Adrenal gland (tissue), 12 donors: Measurements from ENCODE around the gene PRKN. TPM values are rescaled to one million over a fixed set of nuclear protein-coding genes. Genes with fewer than 3 reads are reported as not detected.
"Not testable (repeated sequence)": the region's sequence is repeated elsewhere in the genome, so short reads cannot be mapped to it uniquely, and the experiment has no call there.

Experiments used
- DNase-seq, 7 donors: peaks; one replicate each; pipeline ENCODE4 v3.0.0-alpha.2; 2019 to 2020
- H3K27ac ChIP-seq, 5 donors: fragments of 200-600 bp; sonication (generic) in 4 of 5; 1 replicate in 3 of 5; 2 replicates in 2 of 5; pipeline versions ENCODE4 v1.5.1 to v1.8.0; 2016 to 2020; ENCODE audit warnings: mild to moderate bottlenecking in 1 of 5
- H3K27me3 ChIP-seq: fragments of 200-600 bp; 2 replicates; pipeline ENCODE4 v1.8.0; 2021
- H3K36me3 ChIP-seq, 2 donors: fragments of 200-600 bp; replicated peaks in 1 of 2; 1 replicate in 1 of 2; 2 replicates in 1 of 2; pipeline versions ENCODE4 v1.5.1 to v1.8.0; 2018 to 2022
- H3K4me1 ChIP-seq, 2 donors: fragments of 200-600 bp; replicated peaks in 1 of 2; 1 replicate in 1 of 2; 2 replicates in 1 of 2; pipeline versions ENCODE4 v1.5.1 to v1.8.0; 2018 to 2021
- H3K4me3 ChIP-seq, 4 donors: fragments of 200-600 bp; sonication (generic) in 3 of 4; one replicate each; pipeline ENCODE4 v1.5.1; 2016 to 2018
- H3K9me3 ChIP-seq, 3 donors: fragments of 200-600 bp; sonication (generic) in 1 of 3; replicated peaks in 1 of 3; 1 replicate in 2 of 3; 2 replicates in 1 of 3; pipeline versions ENCODE4 v1.5.1 to v1.8.0; 2016 to 2021
- CTCF ChIP-seq, 6 experiments: fragments of 450-650 bp in 4 of 6; fragments of 200-600 bp in 2 of 6; sonication (generic) in 1 of 6; IDR thresholded peaks; 1 replicate in 5 of 6; 2 replicates in 1 of 6; pipeline versions ENCODE4 v1.5.1 to v1.8.0; 2016 to 2021; ENCODE audit warnings: antibody characterized with exemption in 6 of 6, mild to moderate bottlenecking in 2 of 6, moderate library complexity in 1 of 6
- POLR2A ChIP-seq, 2 donors: fragments of 450-650 bp; IDR thresholded peaks; one replicate each; pipeline ENCODE4 v1.6.1; 2017; ENCODE audit warnings: antibody characterized with exemption in 2 of 2, mild to moderate bottlenecking in 2 of 2, moderate library complexity in 1 of 2
- WGBS, 4 donors: extraction: QIAGEN DNeasy Blood & Tissue Kit in 2 of 4; methylation state at CpG; one replicate each; pipeline versions ENCODE4 v1.1.5 to v1.1.7; 2013 to 2017; 5-methylcytosine and 5-hydroxymethylcytosine counted together
- intact Hi-C, 2 donors: fragments of 100-400 bp; cut with DNase I; formaldehyde crosslinking; loops; one replicate each; pipeline versions ENCODE4 v1.14.1 to v1.15.0; 2022 to 2023
- polyA plus RNA-seq, 3 donors: library from polyadenylated mRNA; stranded (reverse); fragments of 200-250 nt in 2 of 3; fragments of 350-450 nt in 1 of 3; fragmentation: Illumina TruSeq in 1 of 3; extraction: RNeasy Lipid Tissue Mini Kit (QIAGEN cat#74804) in 1 of 3; gene quantifications; one replicate each; pipeline ENCODE4 v1.2.3, GENCODE V29; 2013 to 2014
- total RNA-seq, 9 donors: library from RNA; depleted of rRNA in 4 of 9; stranded (reverse); fragments of >200 nt in 4 of 9; fragments of 120-200 nt in 1 of 9; fragmentation: NEBNext Ultra II Directional in 1 of 9; extraction: Animal tissue kit (Norgen Biotek cat#: 25700) in 1 of 9; gene quantifications; one replicate each; pipeline versions ENCODE4 v1.1.0 to v1.2.4, GENCODE V29; 2013 to 2023
- donor health status: healthy with polysubstance abuse.
- donor health status: Bipolar disorder and iron deficiency.
- donor health status: DM: yes; HTN: yes; CAD: no.
- donor health status: DM: no; HTN: no; CAD: no.
- donor health status: DM: no; HTN: no; CAD: no.
- donor health status: DM: yes; HTN: yes; CAD: no.

PRKN gene
- total and polyA plus RNA-seq, 12 donors: 1.9 to 159 (median 13.3) TPM

- Histone ChIP-seq H3K36me3 (no peaks in the 10 kb centered on the region), H3K27ac (no peak overlapping the region), H3K4me3 (no peak overlapping the region), H3K4me1 (no peaks in the 10 kb centered on the region), H3K9me3 (no peaks in the 10 kb centered on the region), H3K27me3 (no peaks in the 10 kb centered on the region)
- no peak for DNase-seq
- intact Hi-C loops: no loop called here
- TF ChIP-seq CTCF (IDR thresholded peaks at IDR 0.05): no peak
- TF ChIP-seq POLR2A (IDR thresholded peaks at IDR 0.05): no peak
- WGBS, 4 donors: 44 to 64% (median 56%) methylated on average over 2 of the region's 2 CpGs
Observed at GRCh38 chr6:161319231-161319630, 1408.3 kb downstream of the PRKN start.

GRCh38 chr6:161318456-161318855 is 1409.1 kb downstream of the PRKN start:
- H3K27ac ChIP-seq: no peak overlapping the region
- intact Hi-C loops: no loop called here
- 77 to 80% (median 78%) methylated on average over 6 of the region's 6 CpGs for WGBS, 4 donors
- H3K4me3 ChIP-seq: no peak overlapping the region
- DNase-seq: no peak
- no peaks in the 10 kb centered on the region for H3K9me3 ChIP-seq
- H3K27me3 ChIP-seq: no peaks in the 10 kb centered on the region
- no peaks in the 10 kb centered on the region for H3K4me1 ChIP-seq
- H3K36me3 ChIP-seq: no peaks in the 10 kb centered on the region
- no peak for TF ChIP-seq POLR2A (IDR thresholded peaks at IDR 0.05)

DNA sequence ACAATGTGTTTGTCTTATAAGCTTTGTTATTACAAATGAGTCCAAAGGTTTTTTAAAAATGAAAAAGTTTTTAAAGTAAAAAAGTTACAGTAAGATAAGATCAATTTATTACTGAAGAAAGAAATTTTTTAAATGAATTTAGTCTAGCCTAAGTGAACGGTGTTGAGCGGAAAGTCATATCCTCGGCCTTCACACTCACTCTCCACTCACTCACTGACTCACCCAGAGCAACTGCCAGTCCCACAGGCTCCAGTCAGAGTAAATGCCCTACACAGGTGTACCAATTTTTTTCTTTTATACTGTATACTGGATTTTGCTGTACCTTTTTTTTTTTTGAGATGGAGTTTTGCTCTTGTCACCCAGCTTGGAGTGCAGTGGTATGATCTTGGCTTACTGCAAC is 1411.0 kb downstream of the PRKN start:
- no peak for TF ChIP-seq CTCF (IDR thresholded peaks at IDR 0.05)
- no peak for TF ChIP-seq POLR2A (IDR thresholded peaks at IDR 0.05)
- no peaks in the 10 kb centered on the region for H3K9me3 ChIP-seq
- no peaks in the 10 kb centered on the region for H3K27me3 ChIP-seq
- no peak overlapping the region for H3K27ac ChIP-seq
- no peak overlapping the region for H3K4me3 ChIP-seq
- no peaks in the 10 kb centered on the region for H3K4me1 ChIP-seq
- WGBS, 4 donors: 66 to 90% (median 77%) methylated on average over 3 of the region's 3 CpGs
- no peak for DNase-seq
- H3K36me3 ChIP-seq: no peaks in the 10 kb centered on the region
- intact Hi-C loops: no loop called here

DNA sequence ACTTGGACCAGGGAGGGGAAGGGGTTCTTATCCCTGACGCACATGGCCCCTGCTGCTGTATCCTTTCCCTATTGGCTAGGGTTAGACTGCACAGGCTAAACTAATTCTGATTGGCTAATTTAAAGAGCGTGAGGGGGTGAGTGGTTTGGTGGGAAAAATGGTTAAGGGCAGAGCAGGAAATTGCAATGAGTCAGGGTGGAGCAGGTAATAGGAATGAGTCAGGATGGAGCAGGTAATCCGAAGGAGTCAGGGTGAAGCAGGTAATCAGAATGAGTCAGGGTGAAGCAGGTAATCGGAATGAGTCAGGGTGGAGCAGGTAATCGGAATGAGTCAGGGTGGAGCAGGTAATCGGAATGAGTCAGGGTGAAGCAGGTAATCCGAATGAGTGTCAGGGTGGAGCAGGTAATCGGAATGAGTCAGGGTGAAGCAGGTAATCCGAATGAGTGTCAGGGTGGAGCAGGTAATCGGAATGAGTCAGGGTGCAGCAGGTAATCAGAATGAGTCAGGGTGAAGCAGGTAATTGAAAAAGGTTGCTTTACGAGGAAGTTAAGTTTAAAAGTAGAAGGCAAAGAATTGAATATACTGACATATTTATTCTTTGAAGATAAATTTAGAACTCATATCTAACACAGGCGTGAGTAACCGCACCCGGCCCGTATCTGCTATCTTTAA is 1412.2 kb downstream of the PRKN start:
- H3K27me3 ChIP-seq, H3K4me3 ChIP-seq, H3K36me3 ChIP-seq, H3K4me1 ChIP-seq, DNase-seq, H3K27ac ChIP-seq, H3K9me3 ChIP-seq, intact Hi-C loops: not testable (repeated sequence)
- WGBS, 4 donors: 81 to 91% (median 86%) methylated on average over 15 of the region's 15 CpGs

DNA sequence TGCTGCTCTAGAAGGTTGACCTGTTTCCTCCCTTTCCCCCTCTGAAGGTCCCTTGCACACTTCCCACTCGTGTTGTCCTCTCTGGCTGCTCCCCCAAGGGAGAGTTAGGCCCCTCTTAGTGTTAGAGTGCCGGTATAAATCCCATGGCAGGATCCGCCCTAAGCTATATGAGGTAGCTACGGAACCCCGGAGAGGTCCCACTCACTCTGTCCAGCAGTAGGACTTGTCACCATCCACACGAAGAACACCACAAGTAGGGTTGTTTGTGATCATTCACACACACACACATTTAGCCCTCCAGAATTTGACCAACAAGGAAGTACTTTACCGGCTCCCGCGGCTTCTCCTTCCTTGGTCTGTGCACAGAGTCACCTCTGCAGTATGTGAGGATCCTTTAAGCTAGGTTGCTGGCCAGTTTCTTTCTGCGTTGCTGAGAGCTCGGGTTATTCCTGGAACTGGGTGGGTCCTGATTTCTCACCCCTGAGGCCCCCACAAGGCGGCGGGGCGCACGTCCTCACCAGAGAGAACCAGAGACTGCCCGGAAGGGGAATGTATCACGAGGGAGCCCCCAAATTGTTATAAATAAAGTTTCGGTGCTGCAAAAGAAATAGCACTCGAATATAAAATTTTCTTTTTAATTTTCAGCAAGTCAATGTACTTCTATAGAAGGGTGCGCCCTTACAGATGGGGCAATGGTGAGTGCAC is 1412.9 kb downstream of the PRKN start:
- H3K36me3 ChIP-seq, H3K4me1 ChIP-seq, H3K4me3 ChIP-seq, H3K27ac ChIP-seq, H3K9me3 ChIP-seq, H3K27me3 ChIP-seq, DNase-seq, intact Hi-C loops: not testable (repeated sequence)
- 91 to 95% (median 93%) methylated on average over 17 to 20 of the region's 20 CpGs for WGBS, 4 donors
